GM18909 (cell line): ENCODE data around the gene PYCR2.
"Not testable (repeated sequence)": the region's sequence is repeated elsewhere in the genome, so short reads cannot be mapped to it uniquely, and the experiment has no call there.

Experiments
- ATAC-seq: cut with Tn5 transposase; IDR thresholded peaks from one replicate; pipeline ENCODE4 v1.9.1; 2021; ENCODE audit warnings: mild to moderate bottlenecking; ENCODE audit not compliant: unreplicated experiment, poor library complexity

Gene PYCR2

DNA sequence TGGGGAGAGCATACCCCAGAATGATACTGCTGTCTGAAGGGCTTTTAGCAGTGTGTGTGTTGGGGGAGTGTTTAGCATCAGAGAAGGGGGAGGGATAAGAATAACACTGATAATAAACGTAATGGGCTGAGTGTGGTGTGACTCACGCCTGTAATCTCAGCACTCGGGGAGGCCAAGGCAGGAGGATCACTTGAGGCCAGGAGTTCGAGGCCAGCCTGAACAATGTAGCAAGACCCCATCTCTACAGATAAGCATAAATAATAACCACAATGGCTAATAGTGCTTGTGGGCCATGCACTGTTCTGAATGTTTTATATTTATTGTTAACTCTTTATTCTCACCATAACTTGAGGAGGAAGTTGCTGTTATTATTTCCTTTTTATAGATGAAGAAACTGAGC is 19.5 kb upstream of the PYCR2 start:
- ATAC-seq: no peak

GRCh38 chr1:225942574-225942973 is 18.5 kb upstream of the PYCR2 start:
- peak; percentile 77 for ATAC-seq

DNA sequence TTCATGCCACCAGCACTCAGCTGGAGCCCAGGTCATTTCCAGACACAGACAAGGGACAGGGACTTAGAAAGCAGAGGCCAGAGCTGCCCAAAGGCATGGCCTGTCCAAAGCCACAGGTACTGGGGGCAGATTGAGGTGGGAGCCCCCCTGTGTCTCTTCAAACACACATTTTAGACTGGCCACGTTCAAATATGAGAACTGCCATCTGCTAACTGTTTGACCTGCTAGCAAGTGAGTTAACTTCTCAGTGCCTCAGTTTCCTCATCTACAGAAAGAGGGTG is 17.8 kb upstream of the PYCR2 start:
- no peak for ATAC-seq

DNA sequence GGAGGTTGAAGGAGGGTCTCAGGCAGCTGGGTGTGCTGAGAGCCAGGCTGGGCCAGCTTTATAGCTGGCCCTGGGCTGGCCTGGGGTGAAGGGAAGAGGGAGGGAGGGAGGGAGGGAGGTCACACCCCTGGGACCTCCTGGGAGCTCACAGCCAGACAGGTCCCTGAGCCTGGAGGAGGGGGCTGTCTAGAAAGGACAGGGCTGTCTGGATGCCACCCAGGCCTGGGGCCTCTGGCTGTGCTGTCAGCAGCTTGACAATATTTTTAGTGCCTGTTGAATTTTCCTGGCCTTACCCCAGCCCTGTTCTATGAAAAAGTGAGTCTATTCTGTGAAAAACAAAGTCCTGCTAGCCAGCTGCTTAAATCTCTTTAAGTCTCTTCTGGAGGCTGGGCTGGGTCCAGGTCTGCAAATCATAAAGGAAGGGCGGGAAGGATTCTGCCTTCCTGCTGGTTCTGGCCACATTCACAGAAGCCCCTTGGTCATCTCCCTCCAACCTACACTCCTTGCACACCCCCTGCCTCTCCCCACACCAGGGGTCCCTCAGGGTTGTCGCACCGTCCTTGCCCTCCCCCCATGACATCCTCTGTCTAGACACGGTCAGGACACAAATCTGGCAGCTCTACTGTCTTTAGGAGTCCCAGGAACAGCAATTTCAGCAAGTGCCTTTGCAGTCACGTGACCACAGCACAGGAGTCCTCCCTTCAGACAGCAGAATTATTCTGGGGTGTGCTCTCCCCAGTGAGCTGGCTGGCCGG is 17.3 kb upstream of the PYCR2 start, which contains the start of gene LEFTY2:
Gene LEFTY2 (minus strand): TSS at position 34 of the 755 bp plus-strand sequence. CDS start 80 bp downstream, outside the sequence.
- ATAC-seq: no peak

DNA sequence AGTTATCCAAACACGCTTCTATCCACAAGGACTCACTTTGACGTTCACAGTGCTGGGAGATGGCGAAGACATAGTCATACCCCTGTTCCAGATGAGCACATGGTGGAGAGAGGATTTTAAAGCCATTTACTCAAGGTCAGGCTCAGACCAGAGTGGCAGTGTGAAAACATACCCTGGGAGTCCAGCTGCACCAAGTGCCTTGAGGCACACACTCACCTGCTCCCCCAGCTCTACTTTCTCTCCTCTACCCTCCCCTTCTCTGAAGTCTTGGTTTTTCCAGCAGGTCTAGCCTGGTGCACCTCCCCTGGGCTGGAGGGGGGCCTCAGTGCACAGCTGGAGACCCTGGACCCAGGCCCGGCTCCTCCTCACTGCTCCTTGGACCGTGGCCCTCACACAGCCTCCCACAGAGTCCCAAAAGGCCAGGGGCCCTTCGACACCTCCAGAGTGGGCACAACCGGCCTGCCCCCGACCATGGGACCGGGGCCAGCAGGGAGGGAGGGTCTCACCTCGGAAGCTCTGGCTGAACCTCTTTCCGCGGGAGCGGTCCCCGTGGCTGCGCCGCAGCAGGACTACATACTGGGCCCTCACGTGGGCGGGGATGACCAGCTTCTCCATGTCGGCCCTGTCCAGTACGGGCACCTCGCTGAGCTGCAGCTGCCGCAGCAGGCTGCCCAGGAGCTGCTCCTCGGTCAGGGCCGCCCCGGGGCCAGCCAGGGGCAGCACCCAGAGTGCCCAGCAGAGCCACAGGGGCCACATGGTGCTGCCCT is 16.5 kb upstream of the PYCR2 start:
- ATAC-seq: no peak

DNA sequence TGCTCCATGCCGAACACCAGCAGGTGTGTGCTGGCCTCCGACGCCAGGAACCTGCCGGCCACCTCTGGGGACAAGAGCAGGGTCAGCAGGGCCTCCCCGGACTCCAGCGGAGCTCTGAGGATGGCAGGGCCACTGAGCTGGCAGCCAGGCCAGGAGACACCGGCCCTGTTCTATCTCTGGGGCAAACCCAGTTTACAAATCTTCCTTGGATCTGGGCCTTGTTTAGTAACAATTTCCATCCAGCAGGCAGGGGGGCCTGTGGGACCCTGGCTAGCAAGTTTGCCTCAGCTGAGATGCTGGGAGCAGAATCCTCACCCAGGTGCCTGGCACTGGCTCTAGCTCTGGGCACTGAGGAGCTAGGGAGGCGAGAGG is 15.9 kb upstream of the PYCR2 start:
- not testable (repeated sequence) for ATAC-seq

GRCh38 chr1:225939097-225939938 is 15.3 kb upstream of the PYCR2 start:
- not testable (repeated sequence) for ATAC-seq

DNA sequence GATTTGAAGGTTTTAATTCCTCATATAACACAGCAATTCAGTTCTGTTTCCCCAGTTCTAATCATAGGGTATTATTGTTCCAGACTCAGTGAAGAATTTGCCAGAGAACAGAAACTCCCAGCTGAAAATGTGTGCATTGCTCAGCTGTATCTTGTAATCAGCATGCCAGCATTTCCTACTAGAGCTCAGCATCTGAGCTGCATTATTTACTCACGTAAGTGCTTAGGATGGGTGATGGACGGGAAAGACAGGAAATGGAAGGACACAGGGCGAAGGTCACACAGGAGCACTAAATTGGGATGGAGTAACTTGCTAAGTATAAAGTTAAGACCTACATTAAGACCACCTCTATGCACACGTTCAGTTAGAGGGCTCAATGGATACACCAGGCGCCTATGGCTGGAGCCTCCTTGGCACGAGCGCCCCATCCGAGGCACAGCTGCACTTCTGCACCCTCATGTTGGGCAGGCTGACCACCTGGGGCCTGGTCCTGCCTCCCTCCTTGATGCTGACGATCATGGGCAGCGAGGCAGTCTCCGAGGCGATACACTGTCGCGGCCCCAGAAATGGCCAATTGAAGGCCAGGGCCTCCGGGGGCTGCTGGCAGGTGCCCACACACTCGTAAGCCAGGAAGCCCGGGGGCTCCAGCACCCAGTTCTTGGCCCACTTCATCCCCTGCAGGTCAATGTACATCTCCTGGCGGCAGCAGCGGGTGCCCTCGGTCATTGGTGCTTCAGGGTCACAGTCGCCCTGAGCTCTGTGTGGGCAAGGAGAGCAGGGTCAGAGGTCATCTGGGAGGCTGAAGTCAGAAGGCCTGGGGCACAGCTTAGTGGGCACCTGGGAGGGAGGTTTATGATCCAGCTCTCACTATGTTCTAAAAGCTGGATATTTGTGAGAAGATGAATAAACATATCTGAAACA is 13.3 kb upstream of the PYCR2 start:
- ATAC-seq: no peak

GRCh38 chr1:225936523-225936922 is 12.5 kb upstream of the PYCR2 start:
- ATAC-seq: no peak

DNA sequence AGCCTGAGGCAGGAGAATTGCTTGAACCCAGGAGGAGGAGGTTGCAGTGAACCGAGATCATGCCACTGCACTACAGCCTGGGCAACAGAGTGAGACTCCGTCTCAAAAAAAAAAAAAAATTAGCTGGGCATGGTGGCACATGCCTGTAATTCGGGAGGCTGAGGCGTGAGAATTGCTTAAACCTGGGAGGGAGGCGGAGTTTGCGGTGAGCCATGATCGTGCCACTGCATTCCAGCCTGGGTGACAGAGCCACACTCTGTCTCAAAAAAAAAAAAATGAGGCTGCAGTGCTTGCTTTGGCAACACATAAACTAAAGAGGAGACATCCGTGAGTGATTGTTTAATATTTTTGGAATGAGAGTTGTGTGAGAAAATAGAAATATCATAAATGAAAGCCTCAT is 12.0 kb upstream of the PYCR2 start:
- not testable (repeated sequence) for ATAC-seq

DNA sequence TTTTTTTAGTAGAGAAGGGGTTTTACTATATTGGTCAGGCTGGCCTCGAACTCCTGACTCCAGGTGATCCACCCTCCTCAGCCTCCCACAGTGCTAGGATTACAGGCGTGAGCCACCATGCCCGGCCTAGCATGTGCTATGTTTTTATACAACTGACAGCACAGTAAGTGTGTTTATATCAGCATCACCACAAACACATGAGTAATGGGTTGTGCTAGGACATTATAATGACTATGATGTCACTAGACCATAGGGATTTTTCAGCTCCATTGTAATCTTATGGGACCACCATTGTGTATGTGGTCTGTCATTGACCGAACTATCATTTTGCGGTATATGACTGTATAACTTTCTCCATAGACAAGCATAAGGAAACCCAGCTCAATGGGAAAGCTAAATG is 10.7 kb upstream of the PYCR2 start:
- ATAC-seq: no peak

DNA sequence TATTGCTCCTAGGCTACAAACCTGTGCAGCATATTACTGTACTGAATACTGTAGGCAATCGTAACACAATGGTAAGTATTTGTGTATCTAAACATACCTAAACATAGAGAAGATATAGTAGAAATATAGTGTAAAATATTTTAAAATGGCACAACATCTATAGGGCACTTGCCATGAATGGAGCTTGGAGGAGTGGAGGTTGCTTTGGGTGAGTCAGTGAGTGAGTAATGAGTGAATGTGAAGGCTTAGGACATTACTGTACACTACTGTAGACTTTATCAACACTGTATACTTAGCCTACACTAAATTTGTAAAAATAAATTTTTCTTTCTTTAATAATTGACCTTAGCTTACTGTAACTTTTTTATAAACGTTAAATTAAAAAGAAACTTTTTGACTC is 9.0 kb upstream of the PYCR2 start:
- no peak for ATAC-seq

DNA sequence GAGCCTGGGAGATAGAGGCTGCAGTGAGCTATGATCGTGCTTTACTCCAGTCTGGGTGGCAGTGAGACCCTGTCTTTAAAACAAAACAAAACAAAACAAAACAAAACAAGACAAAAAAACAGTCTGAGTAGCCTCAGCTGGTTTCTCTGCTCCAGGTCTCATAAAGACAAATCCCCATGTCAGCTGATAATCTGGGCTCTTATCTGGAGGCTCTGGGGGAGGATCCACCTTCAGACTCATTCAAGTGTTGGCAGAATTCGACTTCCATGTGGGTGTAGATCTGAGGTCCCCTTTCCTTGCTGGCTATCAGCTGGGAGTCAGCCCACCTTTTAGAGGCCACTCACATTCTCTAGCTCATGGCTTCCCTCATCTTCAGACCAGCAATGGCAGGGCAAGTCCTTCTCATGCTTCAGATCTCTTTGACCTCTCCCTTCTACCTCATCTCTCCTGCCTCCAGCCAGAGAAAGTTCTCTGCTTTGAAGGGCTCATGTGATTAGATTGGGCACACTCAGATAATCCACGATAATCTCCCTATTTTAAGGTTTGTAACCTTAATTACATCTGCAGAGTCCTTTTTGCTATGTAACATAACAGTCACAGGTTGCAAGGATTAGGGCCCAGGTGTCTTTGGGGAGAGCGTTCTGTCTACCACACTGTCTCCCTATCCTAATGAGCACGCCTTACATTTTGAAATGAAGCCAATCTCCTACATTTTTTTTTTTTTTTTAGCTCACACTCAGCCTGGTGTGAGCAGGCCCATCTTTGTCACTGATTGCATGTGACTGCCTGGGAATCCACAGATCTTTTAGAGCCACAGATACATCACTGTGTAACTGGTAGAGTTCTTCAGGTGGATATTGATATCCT is 7.5 kb upstream of the PYCR2 start:
- no peak for ATAC-seq

GRCh38 chr1:225930566-225930965 is 6.5 kb upstream of the PYCR2 start:
- no peak for ATAC-seq

DNA sequence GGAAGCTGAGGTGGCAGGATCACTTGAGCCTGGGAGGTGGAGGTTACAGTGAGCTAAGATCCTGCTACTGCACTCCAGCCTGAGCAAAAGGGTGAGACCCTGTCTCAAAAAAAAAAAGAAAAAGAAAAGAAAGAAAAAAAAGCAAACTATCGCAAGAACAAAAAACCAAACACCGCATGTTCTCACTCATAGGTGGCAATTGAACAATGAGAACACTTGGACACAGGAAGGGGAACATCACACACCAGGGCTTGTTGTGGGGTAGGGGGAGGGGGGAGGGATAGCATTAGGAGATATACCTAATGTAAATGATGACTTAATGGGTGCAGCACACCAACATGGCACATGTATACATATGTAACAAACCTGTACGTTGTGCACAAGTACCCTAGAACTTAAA is 5.4 kb upstream of the PYCR2 start:
- ATAC-seq: not testable (repeated sequence)

DNA sequence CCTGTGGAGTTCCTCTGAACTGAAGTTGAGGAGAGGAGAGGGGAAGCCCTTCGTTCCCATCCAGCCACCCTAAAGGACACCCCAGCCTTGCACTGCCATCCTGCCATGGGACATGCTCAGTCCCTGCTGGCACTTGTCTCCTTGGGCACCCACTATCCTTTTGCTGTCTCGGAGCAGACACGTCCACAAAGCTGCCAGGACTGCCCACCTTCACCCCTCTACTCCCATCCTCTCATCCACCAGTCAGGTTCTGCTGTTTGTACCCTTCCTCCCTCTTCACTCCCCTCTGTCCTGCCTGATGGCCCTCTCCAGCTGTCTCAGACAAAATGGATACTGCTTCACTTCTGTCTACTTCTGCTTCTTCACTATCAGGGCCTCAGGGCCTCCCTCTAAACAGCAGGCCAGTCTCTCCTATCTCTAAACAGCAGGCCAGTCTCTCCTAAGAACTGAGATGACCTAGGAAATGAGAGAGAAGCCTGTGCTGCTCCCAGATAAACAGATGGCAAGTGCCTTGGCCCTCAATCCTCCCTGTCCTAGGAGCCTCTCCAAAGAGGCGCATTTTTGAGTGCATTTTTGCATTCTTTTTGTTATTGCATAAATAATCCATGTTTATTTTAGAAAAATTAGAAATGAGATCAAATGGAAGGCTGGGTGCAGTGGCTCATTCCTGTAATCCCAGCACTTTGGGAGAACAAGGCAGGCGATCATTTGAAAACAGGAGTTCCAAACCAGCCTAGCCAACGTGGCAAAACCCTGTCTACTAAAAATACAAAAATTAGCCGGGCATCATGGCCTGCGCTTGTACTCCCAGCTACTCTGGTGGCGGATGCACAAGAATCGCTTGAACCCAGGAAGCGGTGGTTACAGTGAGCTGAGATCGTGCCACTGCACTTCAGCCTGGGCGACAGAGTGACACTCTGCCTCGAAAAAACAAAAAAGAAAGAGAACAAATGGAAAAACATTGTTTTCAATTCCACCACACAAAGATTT is 4.4 kb upstream of the PYCR2 start:
- no peak for ATAC-seq

- ATAC-seq: no peak
These were observed 2.6 kb upstream of the PYCR2 start for GRCh38 chr1:225926551-225927113.

DNA sequence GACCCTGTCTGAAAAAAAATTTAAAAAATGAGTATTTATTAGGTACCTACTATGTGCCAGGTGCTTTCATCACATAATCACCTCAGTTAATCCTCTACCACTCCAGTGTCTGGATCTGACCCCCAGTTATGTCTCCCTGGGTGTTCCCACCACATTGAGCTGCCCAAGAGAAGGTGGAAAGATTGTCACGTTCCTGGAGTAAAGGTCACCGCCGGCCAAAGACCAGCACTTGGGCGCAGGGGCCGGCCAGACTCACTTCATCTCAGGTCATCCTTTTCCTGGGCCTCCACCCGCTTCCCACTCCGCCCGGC is 714 bp downstream of the PYCR2 start:
- ATAC-seq: no peak
